Measurements from ENCODE around the gene KLHL1.

DNA sequence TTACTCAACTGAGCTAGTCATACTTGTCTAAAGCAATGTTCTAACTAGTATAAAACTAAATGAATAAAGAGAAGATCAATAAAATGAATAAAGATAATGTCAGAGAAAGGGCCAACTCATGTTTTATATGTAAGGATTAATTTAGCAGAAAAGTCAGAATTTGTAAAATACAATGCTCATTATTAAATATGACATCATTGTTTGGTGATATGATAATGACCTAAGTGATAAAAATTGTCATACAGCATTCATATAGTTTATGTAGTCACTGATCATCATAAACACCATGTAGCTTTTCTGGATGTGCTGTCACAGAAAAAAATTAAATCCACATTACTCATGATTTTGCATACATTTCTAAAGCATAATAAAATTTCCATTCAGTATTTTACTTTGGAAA is 3.8 kb downstream of the KLHL1 start:
- TF ChIP-seq, protein P1, sequence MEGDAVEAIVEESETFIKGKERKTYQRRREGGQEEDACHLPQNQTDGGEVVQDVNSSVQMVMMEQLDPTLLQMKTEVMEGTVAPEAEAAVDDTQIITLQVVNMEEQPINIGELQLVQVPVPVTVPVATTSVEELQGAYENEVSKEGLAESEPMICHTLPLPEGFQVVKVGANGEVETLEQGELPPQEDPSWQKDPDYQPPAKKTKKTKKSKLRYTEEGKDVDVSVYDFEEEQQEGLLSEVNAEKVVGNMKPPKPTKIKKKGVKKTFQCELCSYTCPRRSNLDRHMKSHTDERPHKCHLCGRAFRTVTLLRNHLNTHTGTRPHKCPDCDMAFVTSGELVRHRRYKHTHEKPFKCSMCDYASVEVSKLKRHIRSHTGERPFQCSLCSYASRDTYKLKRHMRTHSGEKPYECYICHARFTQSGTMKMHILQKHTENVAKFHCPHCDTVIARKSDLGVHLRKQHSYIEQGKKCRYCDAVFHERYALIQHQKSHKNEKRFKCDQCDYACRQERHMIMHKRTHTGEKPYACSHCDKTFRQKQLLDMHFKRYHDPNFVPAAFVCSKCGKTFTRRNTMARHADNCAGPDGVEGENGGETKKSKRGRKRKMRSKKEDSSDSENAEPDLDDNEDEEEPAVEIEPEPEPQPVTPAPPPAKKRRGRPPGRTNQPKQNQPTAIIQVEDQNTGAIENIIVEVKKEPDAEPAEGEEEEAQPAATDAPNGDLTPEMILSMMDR (IDR thresholded peaks at IDR 0.05): no peak
- no peak for TF ChIP-seq POLR2A (IDR thresholded peaks at IDR 0.05)
